Sciatic nerve (tissue), 2 donors: ENCODE measurements around the gene TTC14. TPM values are rescaled to one million over a fixed set of nuclear protein-coding genes. Genes with fewer than 3 reads are reported as not detected.
A peak's percentile ranks its signal among the peaks of the same experiment; 100 is the strongest.
"Not testable (repeated sequence)": the region's sequence is repeated elsewhere in the genome, so short reads cannot be mapped to it uniquely, and the experiment has no call there.

Experiments
- ATAC-seq: fragments of 200-7000 bp; cut with Tn5 transposase; one replicate; pipeline ENCODE4 v1.9.1; 2020; ENCODE audit warnings: mild to moderate bottlenecking, moderate library complexity
- DNase-seq: peaks from one replicate; pipeline ENCODE4 v3.0.0-alpha.2; 2020; ENCODE audit warnings: low spot score
- intact Hi-C: fragments of 100-400 bp; cut with DNase I; formaldehyde crosslinking; loops from one replicate; pipeline ENCODE4 v1.14.2; 2022
- total RNA-seq: library from RNA; stranded (reverse); fragmentation: NEBNext Ultra II Directional; extraction: Animal tissue kit (Norgen Biotek cat#: 25700); gene quantifications from one replicate; pipeline ENCODE4 v1.2.1, GENCODE V29; 2021
- donor health status: DM: no; HTN: no; CAD: no.
- donor health status: DM: no; HTN: no; CAD: no.

TTC14 gene
- 78.5 TPM for total RNA-seq

GRCh38 chr3:180601688-180602666 lies at the start of gene TTC14:
TSS of gene TTC14 (plus strand) at chr3:180602163. CDS start at chr3:180602262, 99 bp downstream.
- peak; percentile 94 for DNase-seq
- intact Hi-C loops, result no loop called here
- peak; percentile 100 for ATAC-seq

GRCh38 chr3:180563406-180563805 lies 38.6 kb upstream of the TTC14 start:
- intact Hi-C loops, result no loop called here
- no peak for DNase-seq
- ATAC-seq, result no peak

- no peak for DNase-seq
- intact Hi-C loops, result no loop called here
- no peak for ATAC-seq
Measured at GRCh38 chr3:180564676-180565075, 37.3 kb upstream of the TTC14 start.

GRCh38 chr3:180570238-180570637 lies 31.7 kb upstream of the TTC14 start:
- ATAC-seq (no peak), DNase-seq (no peak)
- intact Hi-C loops, result no loop called here

DNA sequence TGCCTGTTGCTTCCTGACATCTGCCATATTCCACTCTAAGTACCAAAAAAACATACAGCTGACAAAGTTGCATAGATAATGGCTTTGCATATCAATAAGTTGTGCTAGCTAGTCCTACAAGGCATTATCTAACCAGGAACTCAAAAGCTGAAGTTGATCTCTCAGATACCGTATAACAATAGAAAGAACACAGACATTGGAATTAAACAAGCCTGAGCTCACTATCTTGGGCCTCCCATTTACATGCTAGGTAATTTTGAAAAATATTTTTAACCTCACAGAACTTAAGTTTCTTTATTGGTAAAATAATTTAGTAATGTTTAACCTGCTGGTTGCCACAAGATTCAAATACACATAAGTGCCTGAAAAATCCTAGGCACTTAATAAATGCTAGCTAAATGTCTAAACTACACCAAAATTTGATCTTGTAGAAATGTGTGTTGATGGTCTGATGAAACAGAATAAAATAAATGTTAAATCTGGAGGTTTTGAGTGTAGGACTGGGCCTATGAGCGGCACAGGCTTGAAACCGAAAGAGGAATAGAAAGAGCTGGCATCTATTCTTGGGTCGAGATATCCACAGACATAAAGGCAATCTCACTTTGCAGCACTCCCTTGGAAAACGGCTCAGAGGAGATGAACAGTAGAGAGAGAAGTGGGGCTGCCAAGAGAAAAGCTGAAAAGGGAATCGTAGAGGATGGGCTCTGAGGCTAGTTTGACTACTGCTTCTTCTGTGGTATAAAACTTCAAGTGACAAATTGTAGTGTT lies 29.9 kb upstream of the TTC14 start:
- ATAC-seq (no peak), DNase-seq (no peak)
- intact Hi-C loops, result no loop called here

GRCh38 chr3:180575571-180575970 lies 26.4 kb upstream of the TTC14 start:
- no peak for DNase-seq
- intact Hi-C loops, result no loop called here
- ATAC-seq, result no peak

DNA sequence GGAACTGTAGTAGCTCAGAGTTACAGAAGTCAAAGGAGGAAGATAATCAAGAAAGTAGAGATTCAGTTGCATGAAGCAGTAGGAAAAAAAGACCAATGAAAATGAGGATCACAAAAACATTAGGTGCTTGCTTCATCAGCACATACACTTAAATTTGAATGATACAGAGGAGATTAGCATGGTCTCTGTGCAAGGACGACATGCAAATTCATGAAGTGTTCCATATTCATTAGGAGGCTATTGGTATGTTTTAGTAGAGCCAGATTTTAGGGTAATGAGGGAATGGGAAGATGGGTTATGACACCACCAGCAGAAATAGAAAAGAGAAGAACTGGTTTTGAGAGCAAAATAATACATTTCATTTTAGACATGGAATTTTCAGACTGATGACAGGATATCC lies 21.0 kb upstream of the TTC14 start:
- DNase-seq, result no peak
- intact Hi-C loops, result no loop called here
- ATAC-seq, result no peak

DNA sequence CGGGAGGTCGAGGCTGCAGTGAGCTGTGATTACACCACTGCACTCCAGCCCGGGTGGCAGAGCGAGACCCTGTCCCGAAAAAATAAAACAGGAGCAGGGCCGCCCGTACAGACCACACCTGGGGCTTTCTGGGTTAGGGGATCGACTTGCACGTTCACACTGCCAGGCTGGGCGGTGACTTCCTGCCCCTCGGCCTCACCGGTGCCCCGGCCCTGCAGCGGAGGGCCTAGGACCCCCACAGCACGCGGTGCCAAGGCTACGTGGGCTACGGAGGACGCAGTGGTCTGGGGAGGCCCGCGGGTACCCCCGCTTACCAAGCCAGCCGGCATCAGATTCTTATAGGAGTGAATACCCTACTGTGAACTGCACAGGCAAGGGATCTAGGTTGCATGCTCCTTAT lies 11.6 kb upstream of the TTC14 start:
- DNase-seq (no peak), ATAC-seq (no peak)
- intact Hi-C loops, result no loop called here

DNA sequence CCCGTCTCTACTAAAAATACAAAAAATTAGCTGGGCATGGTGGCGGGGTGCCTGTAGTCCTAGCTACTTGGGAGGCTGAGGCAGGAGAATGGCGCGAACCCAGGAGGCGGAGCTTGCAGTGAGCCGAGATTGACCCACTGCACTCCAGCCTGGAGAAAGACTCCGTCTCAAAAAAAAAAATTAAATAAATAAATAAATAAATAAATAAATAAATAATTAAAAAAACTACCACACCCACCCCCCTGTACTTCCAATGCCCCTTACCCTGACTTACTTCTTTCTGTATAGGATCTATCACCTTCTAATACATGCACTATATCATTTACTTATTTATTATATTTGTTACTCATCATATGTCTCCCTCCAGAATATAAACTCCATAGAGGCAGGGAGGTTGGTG lies 8.3 kb upstream of the TTC14 start:
- intact Hi-C loops, ATAC-seq, DNase-seq: not testable (repeated sequence)

GRCh38 chr3:180594631-180595558 lies 7.1 kb upstream of the TTC14 start:
- peak; percentile 57 for ATAC-seq
- intact Hi-C loops, result no loop called here
- DNase-seq, result no peak

DNA sequence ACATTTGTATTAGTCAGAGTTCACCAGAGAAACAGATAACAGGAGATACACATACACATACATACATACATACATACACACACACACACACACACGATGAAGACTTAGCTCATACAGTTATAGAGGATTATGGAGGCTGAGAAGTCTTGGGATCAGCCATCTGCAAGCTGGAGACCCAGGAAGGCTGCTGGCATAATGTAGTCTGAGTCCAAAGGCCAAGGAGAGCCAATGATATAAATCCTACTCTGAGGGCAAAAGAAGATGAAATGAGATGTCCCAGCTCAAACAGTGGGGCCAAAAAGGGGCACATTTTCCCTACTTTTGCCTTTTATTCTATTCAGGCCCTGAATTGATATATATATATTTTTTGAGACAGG lies 6.4 kb upstream of the TTC14 start:
- intact Hi-C loops, result no loop called here
- DNase-seq (no peak), ATAC-seq (no peak)

GRCh38 chr3:180600473-180600872 lies 1.5 kb upstream of the TTC14 start:
- intact Hi-C loops, result no loop called here

GRCh38 chr3:180611006-180611405 lies 9.0 kb downstream of the TTC14 start:
- DNase-seq, result no peak
- intact Hi-C loops, result no loop called here
- no peak for ATAC-seq

More at GRCh38 chr3:180600473-180600872, 1.5 kb upstream of the TTC14 start:
- no peak for DNase-seq
- no peak for ATAC-seq

- no peak for ATAC-seq
- intact Hi-C loops, result no loop called here
- no peak for DNase-seq
Measured at GRCh38 chr3:180612364-180612763, 10.4 kb downstream of the TTC14 start.

GRCh38 chr3:180615954-180616353 lies 14.0 kb downstream of the TTC14 start:
- intact Hi-C loops, result no loop called here
- ATAC-seq, result no peak
- no peak for DNase-seq

DNA sequence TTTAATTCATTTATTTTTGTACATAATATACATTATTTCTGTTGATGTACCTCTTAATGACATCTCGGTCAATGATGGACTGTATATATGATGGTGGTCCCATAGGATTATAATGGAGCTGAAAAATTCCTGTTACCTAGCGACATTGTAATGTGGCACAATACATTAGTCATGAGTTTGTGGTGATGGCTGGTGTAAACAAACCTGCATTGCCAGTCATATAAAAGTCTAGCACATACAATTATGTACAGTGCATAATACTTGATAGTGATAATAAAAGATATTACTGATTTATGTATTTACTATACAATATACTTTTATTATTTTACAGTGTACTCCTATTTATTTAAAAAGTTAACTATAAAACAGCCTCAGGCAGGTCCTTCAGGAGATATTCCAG lies 15.1 kb downstream of the TTC14 start:
- no peak for DNase-seq
- ATAC-seq, result no peak
- intact Hi-C loops, result no loop called here

GRCh38 chr3:180618563-180618962 lies 16.6 kb downstream of the TTC14 start:
- ATAC-seq, intact Hi-C loops, DNase-seq: not testable (repeated sequence)

GRCh38 chr3:180619723-180620122 lies 17.8 kb downstream of the TTC14 start:
- DNase-seq, result no peak
- ATAC-seq, result no peak
- intact Hi-C loops, result no loop called here

GRCh38 chr3:180624714-180625113 lies 22.8 kb downstream of the TTC14 start:
- intact Hi-C loops, result no loop called here
- DNase-seq, result no peak

More at GRCh38 chr3:180624714-180625113, 22.8 kb downstream of the TTC14 start:
- ATAC-seq, result no peak
